GM18867 (cell line): Measurements from ENCODE around the gene SH3RF3.

Experiments used
- ATAC-seq: cut with Tn5 transposase; IDR thresholded peaks from one replicate; pipeline ENCODE4 v1.9.1; 2021; ENCODE audit warnings: mild to moderate bottlenecking, moderate library complexity; ENCODE audit not compliant: unreplicated experiment

SH3RF3 gene

DNA sequence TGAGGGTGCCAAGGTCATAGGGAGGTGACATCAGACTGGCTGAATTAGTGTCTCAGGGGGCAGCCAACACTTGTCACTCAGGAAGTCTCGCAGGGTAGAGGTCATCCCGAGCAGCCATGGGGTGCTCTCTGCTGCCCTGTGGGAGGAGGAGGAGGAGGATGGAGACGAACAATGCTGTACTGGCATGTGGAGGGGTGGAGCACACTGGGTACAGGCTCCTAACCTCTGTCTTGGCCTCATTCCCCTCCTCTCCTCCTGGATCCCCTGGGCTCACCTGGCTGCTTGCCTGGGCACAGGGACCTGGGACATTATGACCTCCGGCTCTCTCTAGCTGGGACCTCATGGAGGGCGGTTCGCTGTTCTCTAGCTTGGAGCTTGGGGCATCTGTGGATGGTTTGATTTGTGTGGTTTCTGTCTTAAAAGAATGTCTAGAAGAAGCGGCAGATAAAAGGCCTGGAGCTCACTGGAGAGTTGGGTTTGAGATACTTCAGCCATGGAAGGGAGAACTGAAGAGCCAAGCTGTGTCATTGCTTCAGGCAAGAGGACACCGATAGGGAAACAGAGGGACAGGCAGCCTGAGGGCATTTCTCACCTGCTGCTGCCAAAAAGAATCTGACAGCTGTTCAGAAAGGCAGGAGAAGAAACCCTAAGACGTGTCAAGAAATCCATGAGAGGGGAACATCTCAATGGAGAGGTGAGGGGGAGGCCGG is 351.6 kb downstream of the SH3RF3 start:
- ATAC-seq, result no peak

DNA sequence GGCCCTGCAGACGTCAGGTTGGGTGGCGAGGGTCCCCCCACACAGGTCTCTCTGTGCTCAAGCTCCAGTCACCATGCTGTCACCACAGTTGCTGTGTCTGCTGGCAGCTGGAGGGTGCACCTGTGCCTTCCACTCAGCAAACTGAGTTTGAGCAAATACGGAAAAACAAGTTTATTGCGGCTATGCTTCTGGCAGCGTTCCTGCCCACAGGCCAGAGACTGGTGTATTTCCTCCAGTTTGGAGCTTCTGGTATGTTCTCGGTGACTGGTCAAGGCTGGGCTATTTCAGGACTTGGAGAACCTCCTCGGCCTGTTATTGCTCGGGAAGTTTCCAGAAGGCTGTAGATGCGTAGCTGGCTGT is 352.2 kb downstream of the SH3RF3 start:
- ATAC-seq, result no peak

DNA sequence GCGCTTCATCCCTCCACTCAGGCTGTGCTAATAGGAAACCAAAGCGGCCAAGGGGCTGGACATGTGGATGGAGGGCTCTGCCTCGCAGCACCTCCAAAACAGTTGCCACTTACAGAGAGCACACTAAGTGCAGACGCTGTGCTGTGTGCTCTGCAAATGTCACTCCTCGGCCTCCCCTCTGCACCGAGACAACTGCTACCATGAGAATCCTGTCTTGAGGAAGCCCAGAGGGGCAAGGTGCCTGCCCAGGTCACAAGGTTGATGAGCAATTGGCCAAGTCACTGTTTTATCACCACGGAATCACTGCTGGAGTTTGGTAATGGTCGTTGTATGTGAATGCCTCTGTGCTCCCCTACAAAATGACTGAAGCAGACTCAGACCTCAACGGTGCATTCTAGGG is 352.6 kb downstream of the SH3RF3 start:
- ATAC-seq, result no peak

DNA sequence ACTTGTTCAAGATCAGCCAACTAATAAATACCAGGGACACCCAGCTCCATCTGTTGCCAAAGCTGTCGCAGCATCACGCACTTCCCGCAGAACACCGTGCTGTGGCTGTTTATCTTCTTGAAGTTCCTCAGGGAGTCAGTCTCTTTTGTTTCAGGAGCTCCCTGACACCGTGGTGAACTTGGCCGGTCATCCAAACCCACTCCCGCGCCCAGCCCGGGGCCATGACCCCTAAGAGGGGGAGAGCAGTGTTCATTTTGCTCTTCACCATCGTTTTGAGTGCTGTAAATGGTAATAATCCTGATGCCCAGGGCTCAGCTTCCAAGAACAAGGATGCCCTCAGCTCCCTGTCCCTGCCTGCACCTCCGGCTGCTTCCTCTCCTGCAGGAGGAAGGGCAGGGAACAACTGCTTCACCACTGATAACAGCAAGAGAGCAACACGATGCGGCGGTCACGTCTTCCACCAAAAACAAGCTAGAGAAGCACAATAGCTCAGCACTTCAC is 353.4 kb downstream of the SH3RF3 start:
- no peak for ATAC-seq

DNA sequence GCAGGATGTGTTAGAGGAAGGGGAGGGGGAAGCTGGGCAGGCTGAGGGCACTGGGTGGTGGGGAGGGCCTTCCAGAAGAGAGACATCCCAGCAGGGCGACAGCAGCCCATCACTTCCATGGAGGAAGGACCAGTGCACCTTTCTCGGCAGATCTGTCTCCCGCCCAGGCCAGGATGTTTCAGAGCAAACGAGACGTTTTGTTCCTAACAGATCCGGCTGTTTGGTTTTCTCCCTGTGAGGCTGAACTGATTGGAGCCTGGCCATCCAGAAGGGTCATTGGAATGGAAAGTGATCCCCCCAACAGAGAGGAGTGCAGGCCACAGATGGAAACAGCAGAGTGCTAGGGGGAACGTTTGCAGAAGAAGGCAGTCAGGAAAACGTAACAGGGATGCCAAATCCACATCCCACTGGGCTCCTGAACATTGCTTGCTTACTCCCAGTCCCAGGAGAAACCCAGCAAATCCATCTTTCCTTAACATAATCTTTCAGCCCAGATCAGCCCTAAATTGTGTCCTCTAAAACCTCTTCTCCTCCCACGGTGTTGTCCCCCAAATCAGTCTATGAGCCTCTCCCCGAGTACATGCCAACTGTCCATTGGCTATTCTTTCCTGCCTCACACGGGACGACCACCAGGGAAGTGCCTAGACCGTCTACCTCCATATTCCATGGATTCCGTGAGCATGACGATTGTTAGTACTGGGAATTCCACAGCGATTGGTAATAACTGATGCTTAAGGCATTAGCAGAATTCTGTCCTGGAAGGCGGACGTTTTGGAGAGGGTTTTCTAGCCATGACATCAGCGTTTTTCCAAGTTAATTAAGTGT is 357.9 kb downstream of the SH3RF3 start:
- ATAC-seq, result no peak

DNA sequence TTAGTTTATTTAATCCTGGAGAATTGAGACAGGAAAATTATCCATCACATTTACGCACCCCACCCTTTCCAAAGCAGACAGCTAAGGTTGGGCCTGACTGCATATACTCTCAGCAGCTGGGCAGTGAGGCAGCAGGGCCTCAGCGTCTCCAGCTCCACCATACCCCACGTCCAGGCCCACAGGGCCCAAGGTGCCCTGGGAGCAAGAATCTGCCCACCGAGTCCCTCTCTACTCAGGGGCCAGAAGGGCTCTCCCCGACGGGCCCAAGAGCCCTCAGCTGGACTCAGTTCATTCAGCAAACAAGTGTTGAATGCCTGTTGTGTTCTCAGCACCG is 358.5 kb downstream of the SH3RF3 start:
- ATAC-seq, result no peak

DNA sequence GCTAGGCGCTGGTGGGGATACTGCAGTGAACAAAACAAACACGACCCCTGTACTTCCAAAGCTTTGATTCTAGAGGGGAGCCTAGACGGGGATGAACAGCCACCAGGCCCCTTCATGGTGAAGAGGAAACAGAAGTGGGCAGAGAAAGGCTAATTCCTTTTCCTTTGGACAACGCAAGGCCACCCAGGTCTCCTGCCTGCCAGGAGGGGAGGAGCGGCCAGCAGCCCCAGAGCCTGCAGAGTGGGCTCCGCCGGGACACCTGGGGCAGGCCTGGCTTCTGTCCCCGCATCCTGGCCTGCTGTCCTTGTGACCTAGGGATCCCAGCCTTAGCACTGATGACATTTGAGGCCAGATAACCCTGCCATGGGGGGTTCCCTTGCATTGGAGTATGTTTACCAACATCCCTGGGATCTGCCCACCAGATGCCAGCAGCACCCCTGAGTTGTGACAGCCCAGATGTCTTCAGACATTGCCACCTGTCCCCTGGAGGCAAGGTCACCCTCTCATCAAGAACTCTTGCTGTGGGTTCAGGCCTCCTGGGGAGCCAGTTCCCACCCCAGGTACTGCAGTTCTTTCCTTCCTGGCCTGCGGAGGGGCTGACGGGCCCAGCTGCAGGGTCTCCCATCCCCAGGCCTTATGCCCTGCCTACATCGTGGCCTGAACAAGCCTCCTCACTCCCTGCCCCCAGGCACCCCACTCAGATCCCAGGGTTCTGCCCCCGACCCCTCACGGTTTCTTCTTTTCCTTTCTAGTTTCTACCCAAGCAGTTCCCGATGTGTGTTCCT is 359.1 kb downstream of the SH3RF3 start:
- ATAC-seq, result no peak

DNA sequence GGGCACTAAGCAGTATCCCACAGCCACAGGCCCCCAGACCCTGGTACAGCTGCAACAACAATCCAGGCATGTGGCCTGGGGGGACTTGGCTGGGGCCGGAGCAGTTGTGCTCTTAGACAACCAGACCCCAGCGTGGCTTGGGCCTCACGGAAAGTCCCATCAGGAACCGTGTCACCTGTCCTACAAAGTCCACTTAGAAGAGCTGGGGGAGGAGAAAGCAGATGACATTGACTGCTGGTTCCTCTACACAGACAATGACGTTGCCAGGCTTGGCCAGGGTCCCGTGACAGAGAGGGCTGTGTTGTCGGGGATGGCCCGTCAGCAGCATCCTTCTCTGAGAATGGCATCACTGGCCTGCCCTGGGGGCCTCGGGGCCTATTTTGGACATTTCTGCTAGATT is 360.3 kb downstream of the SH3RF3 start:
- no peak for ATAC-seq

DNA sequence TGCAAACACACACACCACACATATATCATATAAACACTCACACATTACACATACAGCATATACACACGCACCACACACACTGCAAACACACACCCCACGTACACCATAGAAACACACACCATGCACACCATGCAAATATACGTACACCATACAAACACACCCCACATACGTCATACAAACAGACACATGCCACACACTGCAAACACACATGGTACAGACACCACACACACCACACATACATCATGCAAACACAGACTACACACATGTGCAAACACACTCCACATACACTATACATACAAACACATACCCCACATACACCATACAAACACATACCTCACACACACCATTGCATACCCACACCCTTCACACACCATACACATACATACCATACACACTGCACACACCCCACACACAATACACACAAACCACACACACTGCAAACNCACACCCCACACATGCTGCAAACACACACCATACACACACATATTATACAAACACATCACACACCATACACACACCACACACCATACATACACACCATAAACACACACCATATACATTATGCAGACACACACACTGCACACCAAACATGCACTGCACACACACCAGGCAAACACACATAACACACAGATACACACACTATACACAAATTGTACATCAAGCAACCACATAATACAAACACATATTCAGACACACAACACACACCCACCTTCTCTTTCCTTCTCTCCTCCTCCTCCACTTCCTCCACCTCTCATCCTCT is 364.4 kb downstream of the SH3RF3 start:
- ATAC-seq, result no peak

DNA sequence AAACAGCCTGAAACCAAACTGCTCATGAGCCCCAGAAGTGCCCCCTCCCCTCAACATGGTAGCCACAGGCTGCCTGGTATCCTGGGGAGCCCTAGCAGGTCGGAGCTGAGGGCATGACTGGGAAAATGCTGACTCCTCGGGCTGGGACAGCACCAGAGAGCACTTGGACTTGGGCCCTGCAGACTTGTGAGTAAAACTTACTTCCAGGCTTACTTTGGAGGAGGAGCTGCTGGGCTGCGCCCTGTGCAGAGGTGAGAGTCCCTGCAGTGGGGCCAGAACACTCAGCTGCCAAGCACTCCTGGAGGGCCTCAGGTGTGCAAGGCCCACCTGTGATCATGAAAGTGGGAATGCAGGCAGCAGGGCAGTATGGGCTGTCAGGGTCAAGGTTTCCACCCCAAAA is 365.3 kb downstream of the SH3RF3 start:
- ATAC-seq, result no peak

DNA sequence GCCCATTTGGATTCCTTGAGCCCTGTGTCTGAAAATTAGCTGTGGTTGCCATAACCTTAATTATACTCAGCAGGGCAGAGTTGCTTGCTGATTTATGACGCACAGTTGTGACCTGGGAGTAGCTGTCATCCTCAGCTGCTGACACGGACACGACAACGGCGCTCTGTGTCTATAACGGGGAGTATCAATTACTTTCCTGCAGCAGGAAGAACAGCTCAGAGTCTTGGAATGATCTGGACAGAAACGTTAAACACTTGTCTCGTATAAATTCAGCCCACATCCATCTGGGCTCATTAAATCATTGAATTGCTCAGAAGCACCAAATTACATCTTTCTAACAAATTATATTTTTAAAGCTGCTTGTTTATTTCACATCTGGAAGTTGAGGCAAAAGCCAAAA is 368.5 kb downstream of the SH3RF3 start:
- no peak for ATAC-seq

DNA sequence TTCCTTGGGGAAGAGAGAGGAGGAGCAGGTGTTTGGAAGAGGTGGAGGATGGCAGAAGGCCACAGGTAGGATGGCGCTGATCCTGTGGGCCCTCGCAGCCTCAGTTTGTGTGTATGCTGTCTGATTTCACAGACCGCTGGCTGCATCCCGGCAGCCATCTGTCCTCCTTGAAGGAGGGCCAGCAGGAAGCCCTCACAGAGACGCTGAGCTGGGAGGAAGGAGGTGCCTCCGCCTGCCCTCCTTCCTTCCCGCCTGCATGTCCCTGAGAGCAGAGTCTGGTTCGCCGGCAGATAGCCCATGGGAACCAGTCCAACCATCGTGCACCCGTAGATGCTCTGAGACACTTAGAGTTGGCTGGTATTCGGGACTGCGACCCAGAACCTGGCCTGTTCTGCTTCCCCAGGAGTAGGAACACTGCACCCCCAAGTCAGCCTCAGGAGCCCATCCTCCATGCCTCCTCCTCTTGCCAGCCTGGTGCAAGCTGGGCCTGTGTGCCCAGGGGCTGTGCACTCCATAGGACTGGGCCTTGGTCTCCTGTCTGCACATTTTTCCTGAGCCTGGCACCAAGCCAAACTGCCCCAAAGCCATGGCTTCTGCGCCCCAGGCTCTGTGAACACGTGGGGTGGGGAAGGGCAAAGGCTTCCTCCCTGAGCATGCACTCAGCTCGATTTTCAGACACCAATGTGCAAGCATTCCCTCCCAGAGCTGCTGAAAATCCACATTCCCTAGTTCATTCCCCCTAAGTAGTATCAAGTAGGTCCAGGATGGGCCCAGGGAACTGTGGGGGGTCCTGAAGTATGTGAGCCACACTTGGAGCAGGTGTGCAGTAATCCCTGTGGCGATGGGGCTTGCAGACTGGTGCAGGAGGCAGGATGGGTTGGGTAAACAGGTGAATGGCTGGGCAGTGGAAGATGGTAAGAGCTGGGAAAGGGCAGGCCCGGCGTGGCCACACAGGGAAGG is 369.2 kb downstream of the SH3RF3 start:
- ATAC-seq, result no peak

DNA sequence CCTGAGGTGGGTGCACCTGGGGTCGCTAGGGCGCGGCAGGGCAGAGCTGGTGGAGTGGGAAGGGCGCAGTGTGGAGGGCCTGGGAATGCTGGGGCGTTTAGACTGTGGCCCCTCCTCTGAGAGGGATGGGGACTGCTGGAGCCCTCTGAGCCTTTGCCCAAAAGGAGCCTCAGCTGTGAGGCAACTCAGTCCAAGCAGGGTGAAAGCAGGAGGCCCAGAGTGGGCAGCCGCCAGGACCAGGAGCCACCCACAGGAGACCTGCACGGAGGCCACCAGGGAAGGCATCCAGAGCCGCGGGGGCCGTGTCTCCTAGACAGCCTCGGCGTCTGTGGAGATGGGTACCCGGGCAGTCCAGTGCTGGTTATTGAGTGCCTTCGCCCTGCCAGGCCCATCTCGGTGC is 369.9 kb downstream of the SH3RF3 start:
- no peak for ATAC-seq

DNA sequence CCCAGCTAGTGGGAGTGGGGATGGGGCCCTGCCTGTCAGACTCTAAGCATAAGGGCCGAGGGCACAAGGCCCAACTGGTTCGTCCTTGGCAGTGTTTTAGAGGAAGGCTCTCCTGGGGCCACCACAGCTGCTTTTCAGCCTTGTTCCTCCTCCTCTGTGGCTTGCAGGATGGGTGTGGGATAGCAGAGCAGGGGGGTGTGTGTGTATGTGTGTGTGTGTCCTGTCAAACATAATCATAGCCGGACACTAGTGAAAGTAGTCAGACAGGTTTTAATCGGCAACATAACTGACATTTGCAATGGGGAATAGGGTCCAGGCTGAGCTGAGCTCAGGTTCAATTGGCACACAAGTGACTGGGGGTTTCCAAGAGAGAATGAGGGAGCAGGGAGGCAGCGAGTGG is 370.6 kb downstream of the SH3RF3 start:
- ATAC-seq, result no peak

DNA sequence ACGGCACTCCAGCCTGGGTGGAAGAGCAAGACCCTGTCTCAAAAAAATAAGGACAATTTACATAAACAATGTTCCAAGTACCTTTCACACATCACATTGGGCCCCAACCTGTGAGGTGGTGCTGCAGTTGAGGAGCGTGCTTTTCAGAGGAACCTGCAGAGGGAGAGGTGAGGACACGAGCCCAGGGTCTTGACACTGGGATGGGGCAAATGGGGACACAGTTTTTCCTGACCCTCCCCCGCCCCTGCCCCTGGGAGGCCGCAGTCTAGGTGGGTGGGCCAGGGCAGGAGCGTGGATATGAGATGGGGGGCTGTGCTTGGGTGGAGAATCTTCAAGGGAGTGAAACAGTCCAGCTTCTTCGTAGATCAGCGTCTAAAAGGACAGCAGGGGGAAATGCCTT is 371.9 kb downstream of the SH3RF3 start:
- ATAC-seq, result no peak

DNA sequence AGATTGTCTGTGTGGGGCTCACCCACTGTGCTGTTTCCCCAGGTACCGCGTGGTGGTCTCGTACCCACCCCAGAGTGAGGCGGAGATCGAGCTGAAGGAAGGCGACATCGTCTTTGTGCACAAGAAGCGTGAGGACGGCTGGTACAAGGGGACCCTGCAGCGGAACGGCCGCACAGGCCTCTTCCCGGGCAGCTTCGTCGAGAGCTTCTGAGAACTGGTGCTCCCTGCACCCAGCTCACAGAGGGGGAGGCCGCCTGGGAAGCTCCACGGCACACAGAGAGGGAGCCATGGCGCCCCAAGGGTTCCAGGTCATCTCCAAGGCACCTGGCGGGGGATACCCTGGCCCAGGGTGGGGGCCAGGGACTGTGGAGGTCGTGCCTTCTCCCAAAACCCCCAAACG is 372.5 kb downstream of the SH3RF3 start:
- ATAC-seq, result no peak

DNA sequence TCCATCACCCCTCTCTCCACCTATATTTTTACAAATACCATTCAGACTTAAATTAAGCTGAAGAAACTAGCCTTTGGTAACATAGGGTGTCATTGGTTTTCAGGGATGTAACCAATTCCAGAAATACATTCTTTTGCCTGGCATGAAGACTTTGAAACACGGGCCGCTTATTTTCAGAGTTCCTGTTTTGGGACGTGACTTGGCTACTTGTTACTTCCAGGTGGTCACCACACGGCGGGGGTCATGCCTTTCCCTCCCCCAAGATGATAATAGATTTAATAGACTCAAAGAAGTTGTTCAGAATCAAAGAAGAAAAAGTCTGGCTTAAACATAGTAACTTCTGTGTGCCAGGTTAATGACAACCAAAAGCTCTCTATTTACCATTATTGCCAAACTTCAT is 374.2 kb downstream of the SH3RF3 start:
- no peak for ATAC-seq

DNA sequence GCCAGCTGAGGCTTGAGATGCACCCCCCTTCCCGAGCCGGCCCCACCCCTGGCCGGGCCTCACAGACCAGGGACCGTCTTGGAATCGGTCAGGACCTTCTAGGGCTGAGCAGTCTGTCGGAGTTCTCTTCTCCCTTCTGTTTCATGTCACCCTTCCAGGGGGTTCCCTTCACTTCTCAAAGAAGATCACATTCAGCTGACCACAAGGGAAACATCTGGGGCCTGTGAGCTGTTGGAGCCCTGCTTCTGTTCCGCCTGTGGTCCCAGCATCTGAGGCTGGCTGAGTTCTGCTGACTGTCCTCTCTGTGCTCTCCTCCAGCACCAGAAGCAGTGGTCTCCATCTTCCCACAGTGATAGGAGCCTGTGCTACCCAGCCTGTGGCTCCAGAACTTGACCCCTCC is 378.2 kb downstream of the SH3RF3 start:
- ATAC-seq, result no peak

DNA sequence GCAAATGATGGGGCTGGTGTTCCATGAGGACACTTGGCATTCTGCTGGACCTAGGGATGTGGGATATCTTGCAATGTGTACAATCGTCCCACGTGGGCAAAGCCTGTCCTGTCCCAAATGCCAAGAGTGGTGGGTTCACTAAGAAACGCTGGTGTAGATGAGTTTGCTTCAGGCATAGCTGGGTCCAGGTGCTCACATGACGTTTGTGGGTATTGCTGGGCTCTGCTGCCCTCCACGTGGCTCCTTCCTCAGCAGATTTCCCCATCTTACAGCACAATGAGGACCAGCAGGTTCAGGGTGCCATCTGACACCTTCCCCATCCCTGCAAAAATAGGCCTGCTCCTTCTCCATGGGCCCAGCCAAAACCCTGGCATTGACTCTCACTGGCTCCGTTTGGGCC is 378.8 kb downstream of the SH3RF3 start:
- no peak for ATAC-seq

DNA sequence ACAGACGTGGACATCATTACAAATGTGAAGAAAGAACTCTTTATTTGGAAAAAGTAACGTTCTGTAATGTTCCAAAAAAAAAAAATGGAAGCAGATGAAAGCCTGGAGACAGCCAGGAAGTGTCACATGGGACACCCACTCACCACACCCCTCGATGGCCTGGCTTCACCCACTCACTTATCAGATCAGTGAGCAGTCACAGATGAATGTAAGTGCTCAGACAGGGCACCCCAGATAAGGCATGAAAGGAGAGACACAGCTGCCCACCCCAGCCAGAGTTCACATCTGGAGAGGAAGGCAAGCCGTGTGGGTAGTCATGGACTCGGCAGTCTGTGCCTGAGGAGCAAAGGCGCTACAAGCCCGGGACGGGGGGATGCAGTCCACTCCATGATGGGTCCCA is 379.6 kb downstream of the SH3RF3 start:
- no peak for ATAC-seq
